ENCODE data around the gene ARID1B. TPM values are rescaled to one million over a fixed set of nuclear protein-coding genes. Genes with fewer than 3 reads are reported as not detected.

ARID1B gene
- total and polyA plus RNA-seq, 9 of the 15 experiments (the other 6 are each of a cell fraction or from before 2014, with no cell fraction given) = 12.5 to 50.5 (median 25.8) TPM

DNA sequence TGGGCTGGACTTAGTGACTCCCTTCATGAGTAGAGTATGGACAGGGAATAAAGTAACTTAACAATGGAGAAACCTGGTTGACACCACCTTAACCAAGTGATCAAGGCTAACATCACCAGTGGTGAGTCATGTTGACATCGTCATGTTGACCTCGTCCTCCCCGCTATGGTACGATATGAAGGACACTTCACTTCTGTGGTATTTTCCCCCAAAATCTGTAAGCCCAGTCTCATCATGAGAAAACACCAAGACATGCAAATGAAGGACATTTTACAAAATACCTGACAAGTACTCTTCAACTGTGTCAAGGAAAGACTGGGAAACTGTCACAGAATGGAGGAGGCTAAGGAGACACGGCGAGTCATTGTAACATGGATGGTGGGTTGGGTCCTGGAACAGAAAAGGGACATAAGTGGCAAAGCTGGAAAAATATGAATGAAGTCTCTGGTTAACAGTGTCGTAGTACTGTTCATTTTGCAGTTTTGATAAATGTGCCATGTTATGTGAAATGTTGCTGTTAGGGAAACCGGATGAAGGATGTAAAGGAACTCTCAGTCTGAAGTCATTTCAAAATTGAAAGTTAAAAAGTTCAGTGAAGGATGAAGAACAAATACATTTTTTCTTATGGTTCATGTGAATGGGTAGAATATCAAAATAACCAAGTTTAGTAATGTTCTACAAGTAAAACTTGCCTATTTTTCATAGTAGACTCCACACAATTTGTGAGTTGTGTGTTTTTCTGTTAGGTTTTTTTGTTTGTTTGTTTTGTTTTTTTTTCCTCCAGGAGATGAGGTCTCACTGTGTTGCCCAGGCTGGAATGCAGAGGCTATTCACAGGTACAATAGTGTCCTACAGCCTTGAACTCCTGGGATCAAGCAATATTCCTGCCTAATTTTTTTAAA lies 298.6 kb downstream of the ARID1B start:
- FAIRE-seq (no peak), DNase-seq (ENCODE audit: extremely low read depth in 1 of 4, low spot score in 3 of 4) (peak in 1 of 4 experiments; percentile 38), ATAC-seq (peak; percentile 65)
- BruUV-seq (replicated peaks) = no TSS peak
- H3K4me3 ChIP-seq = no peak overlapping the region
- H3K4me1 ChIP-seq (replicated peaks in 1 of 2; ENCODE audit: control insufficient read depth in 2 of 2, insufficient read depth in 2 of 2, low read length in 2 of 2) = peaks cover 0 to 7% of the 10 kb centered on the region in 2 experiments; a peak in 3 of 5 replicates
- peak overlapping the region; percentile 13; the same call in 1 of the 3 replicates for H3K27ac ChIP-seq (ENCODE audit: extremely low read depth, low read depth, low read length)
- H3K9ac ChIP-seq (ENCODE audit: insufficient read depth in 1 of 2, low read depth in 2 of 2, low read length in 2 of 2) = no peak overlapping the region
- H3K9me1 ChIP-seq (ENCODE audit: control insufficient read depth, insufficient read depth, low read length) = no peaks in the 10 kb centered on the region
- intact Hi-C loops (cut with micrococcal nuclease) = no loop called here
- no peaks in the 10 kb centered on the region for H3K79me2 ChIP-seq (ENCODE audit: control insufficient read depth, insufficient read depth, low read length)
- H4K20me1 ChIP-seq (replicated peaks; ENCODE audit: control insufficient read depth, insufficient read depth, low read length) = no peaks in the 10 kb centered on the region
- in situ Hi-C loops (cut with MboI) = no loop called here
- H3K4me2 ChIP-seq (ENCODE audit: insufficient read depth, low read length) = peak overlapping the region; percentile 35; the same call in 1 of the 2 replicates
- no peaks in the 10 kb centered on the region for H3K9me3 ChIP-seq (replicated peaks; ENCODE audit: control insufficient read depth, insufficient read depth, low read depth, low read length)
- 61% methylated on average over 8 of the region's 8 CpGs for WGBS (ENCODE audit: insufficient coverage, low coverage, missing lambda C conversion rate)
- H2AFZ ChIP-seq (ENCODE audit: low read depth, low read length) = no peak overlapping the region; the same call in 1 of the 2 replicates
- CTCF ChIA-PET (ENCODE audit: low intra/inter-chr PET ratio) = no interaction called here
- peaks cover 2% of the 10 kb centered on the region; the same call in 1 of the 3 replicates for H3K36me3 ChIP-seq (ENCODE audit: control insufficient read depth, insufficient read depth, low read length)
- H3K27me3 ChIP-seq (ENCODE audit: control insufficient read depth in 2 of 2, insufficient read depth in 2 of 2, low read length in 2 of 2) = no peaks in the 10 kb centered on the region
- POLR2A ChIA-PET = interaction anchor here (0.7 kb wide), 1 partner anchor 56 kb away, joined by 3 read pairs; no protein-coding TSS in a partner anchor
- TF ChIP-seq ETV5 (CRISPR knock-in tag; IDR thresholded peaks at IDR 0.05; ENCODE audit: low read depth) (no peak), RBM25 (IDR thresholded peaks at IDR 0.05; ENCODE audit: low read depth, low read length, severe bottlenecking) (no peak), HMG20A (CRISPR knock-in tag; conservative IDR thresholded peaks at IDR 0.05) (no peak), ZNF146 (CRISPR knock-in tag; IDR thresholded peaks at IDR 0.05; ENCODE audit: unreplicated experiment) (no peak), ZNF165 (CRISPR knock-in tag; IDR thresholded peaks at IDR 0.05; ENCODE audit: borderline replicate concordance) (no peak), SMARCA4 (IDR thresholded peaks at IDR 0.05) (0 out of 2 replicates have a peak, but pooled peaks have one; percentile 29), DPF2 (IDR thresholded peaks at IDR 0.05) (peak; percentile 22; the same call in 1 of the 2 replicates), OTX1 (CRISPR knock-in tag; IDR thresholded peaks at IDR 0.05) (no peak), ILF3 (IDR thresholded peaks at IDR 0.05; ENCODE audit: borderline replicate concordance) (no peak), LEF1 (IDR thresholded peaks at IDR 0.05) (no peak), ZNF133 (CRISPR knock-in tag; IDR thresholded peaks at IDR 0.05) (no peak), ZNF311 (CRISPR knock-in tag; IDR thresholded peaks at IDR 0.05) (no peak), ZKSCAN1 (IDR thresholded peaks at IDR 0.05; ENCODE audit: low read depth, low read length) (no peak), GATAD2A (IDR thresholded peaks at IDR 0.05) (no peak), RNF2 (IDR thresholded peaks at IDR 0.05) (no peak), ARID1B (IDR thresholded peaks at IDR 0.05) (0 out of 2 replicates have a peak, but pooled peaks have one; percentile 13)
- TF ChIP-seq, protein P1, sequence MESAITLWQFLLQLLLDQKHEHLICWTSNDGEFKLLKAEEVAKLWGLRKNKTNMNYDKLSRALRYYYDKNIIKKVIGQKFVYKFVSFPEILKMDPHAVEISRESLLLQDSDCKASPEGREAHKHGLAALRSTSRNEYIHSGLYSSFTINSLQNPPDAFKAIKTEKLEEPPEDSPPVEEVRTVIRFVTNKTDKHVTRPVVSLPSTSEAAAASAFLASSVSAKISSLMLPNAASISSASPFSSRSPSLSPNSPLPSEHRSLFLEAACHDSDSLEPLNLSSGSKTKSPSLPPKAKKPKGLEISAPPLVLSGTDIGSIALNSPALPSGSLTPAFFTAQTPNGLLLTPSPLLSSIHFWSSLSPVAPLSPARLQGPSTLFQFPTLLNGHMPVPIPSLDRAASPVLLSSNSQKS (CRISPR knock-in tag; IDR thresholded peaks at IDR 0.05) = no peak
- TF ChIP-seq, protein P2, sequence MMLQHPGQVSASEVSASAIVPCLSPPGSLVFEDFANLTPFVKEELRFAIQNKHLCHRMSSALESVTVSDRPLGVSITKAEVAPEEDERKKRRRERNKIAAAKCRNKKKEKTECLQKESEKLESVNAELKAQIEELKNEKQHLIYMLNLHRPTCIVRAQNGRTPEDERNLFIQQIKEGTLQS (IDR thresholded peaks at IDR 0.05) = peak; percentile 87
- TF ChIP-seq, protein P2 (CRISPR knock-in tag; conservative IDR thresholded peaks at IDR 0.05) = no peak
- TF ChIP-seq, protein P3, sequence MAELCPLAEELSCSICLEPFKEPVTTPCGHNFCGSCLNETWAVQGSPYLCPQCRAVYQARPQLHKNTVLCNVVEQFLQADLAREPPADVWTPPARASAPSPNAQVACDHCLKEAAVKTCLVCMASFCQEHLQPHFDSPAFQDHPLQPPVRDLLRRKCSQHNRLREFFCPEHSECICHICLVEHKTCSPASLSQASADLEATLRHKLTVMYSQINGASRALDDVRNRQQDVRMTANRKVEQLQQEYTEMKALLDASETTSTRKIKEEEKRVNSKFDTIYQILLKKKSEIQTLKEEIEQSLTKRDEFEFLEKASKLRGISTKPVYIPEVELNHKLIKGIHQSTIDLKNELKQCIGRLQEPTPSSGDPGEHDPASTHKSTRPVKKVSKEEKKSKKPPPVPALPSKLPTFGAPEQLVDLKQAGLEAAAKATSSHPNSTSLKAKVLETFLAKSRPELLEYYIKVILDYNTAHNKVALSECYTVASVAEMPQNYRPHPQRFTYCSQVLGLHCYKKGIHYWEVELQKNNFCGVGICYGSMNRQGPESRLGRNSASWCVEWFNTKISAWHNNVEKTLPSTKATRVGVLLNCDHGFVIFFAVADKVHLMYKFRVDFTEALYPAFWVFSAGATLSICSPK (IDR thresholded peaks at IDR 0.05; ENCODE audit: borderline replicate concordance) = no peak
